Stimulated activated CD4-positive, alpha-beta T cell treated with anti-CD3 and anti-CD28 coated beads, Interleukin-15, amount 100 ng/mL, for 24 hours (primary cell): ENCODE results near the gene BCL10.

Source experiments
- DNase-seq: peaks from one replicate; pipeline ENCODE4 v3.0.0-alpha.2; 2020

The BCL10 gene

GRCh38 chr1:85276215-85276977 lies at the start of gene BCL10:
Gene BCL10, minus strand, starts transcription at chr1:85276632. Its CDS starts 280 bp downstream, at chr1:85276352.
- peak; percentile 98 for DNase-seq

- DNase-seq, result no peak
Measured at GRCh38 chr1:85325920-85326319, 49.5 kb upstream of the BCL10 start.

DNA sequence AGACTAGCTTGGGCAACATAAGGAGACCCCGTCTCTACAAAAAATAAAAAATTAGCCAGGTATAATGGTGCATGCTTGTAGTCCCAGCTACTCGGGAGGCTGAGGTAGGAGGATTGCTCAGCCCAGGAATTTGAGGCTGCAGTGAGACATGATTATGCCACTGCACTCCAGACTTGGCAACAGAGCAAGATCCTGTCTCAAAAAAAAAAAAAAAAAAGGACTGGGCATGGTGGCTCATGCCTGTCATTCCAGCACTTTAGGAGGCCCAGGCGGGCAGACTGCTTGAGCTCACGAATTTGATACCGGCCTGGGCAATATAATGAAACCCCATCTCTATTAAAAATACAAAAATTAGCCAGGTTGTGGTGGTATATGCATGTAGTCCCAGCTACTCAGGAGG lies 47.3 kb upstream of the BCL10 start:
- no peak for DNase-seq

GRCh38 chr1:85322655-85323054 lies 46.2 kb upstream of the BCL10 start:
- DNase-seq, result no peak

DNA sequence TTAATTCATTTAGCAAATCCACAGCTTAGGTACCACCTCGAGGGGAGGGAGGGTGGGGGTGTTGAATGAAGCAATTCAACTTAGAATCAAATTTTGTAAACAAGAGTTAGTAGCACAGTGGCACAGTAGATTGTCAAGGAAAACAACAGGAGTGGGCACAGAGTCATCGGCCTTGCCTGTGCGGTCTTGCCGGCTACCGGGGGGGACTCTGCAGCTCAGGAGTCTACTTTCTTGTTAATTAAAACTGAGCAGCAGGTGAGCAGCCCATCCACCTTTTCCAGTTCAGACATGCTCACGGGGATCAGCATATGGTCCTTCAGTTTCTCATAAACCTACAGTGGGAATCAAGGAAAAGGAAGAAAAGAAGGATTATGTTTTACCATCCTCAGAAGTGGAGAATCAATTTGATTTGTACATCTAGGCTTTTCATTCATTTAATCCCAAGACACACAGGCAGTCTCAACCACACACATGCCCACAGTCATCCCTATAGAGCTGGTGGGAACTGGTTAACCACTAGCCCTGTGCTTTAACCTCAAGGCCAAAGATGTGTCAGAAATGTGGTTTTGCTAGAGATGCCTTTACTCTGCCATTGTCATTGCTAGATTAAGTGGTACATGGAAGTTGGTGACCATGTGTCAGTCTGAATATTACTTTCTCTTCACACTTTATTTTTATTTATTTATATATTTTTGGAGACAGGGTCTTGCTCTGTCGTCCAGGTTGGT lies 45.0 kb upstream of the BCL10 start:
- peak; percentile 51 for DNase-seq

GRCh38 chr1:85320371-85321131 lies 44.1 kb upstream of the BCL10 start:
- no peak for DNase-seq

- no peak for DNase-seq
Measured at GRCh38 chr1:85319931-85320330, 43.5 kb upstream of the BCL10 start.

DNA sequence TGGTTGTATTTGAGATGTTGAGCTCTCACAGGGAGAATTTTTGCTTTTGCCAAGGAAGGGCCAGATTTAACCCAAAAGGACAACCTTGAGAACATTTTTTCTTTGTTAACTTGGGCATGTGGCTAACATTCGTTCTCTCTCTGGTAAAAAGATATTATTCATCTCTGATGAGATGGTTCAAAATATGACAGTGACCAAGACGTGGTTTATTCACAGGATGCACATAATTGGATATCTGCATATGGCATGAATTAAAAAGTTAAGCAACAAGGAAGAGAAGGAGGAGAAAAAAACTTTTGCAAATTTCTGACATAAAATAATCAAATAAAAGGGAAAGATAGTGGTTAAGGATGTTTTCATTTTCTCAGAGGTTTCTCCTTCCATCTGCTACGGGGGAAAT lies 43.1 kb upstream of the BCL10 start:
- no peak for DNase-seq

- no peak for DNase-seq
Measured at GRCh38 chr1:85318217-85318616, 41.8 kb upstream of the BCL10 start.

GRCh38 chr1:85317560-85317959 lies 41.1 kb upstream of the BCL10 start:
- no peak for DNase-seq

- DNase-seq, result no peak
Measured at GRCh38 chr1:85316321-85316720, 39.9 kb upstream of the BCL10 start.

DNA sequence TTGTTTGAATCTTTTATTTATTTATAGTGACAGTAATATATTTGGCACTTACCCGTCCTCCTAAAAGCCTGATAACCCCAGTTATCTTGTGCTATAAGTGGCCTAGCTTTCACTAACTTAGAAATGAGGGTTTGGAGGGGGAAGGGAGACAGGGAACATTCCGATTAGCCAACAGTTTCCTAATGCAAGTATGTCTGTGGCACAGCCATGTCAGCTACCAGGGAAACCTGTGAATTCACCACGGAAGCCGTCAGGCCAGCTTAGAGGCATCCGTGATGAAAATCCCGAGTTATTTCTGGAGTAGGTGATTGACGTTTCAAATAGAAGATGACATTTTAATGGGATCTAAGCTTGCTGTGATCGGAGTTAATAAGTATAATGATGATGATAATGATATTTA lies 39.4 kb upstream of the BCL10 start:
- no peak for DNase-seq

GRCh38 chr1:85314726-85315125 lies 38.3 kb upstream of the BCL10 start:
- DNase-seq, result no peak

- no peak for DNase-seq
Measured at GRCh38 chr1:85313888-85314696, 37.7 kb upstream of the BCL10 start.

GRCh38 chr1:85311818-85312217 lies 35.4 kb upstream of the BCL10 start:
- no peak for DNase-seq

DNA sequence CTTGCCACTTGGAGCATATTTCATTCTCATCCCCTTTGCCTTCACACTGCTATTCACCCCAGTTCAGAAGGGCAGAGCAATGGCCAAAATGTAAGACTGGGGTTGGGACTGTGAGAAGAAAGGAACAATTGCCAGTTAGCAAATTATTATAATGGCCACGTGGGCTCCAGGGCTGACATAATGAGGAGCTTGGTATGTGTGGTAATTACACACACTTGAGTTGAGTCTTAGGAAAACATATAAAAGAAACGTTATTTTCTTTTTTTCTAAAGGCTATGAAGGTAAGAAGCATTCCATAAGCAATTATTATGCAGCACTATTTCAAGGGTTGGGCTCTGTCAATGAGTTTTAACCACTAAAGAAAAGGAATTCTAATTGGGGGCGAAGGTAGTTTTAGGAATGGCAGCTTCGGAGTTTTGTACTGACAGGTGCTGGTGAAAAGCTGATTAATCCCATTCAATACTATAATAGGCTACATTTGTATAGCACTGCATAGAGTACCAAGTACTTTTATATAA lies 32.5 kb upstream of the BCL10 start:
- DNase-seq, result no peak

GRCh38 chr1:85307987-85308832 lies 31.8 kb upstream of the BCL10 start:
- peak; percentile 75 for DNase-seq

- no peak for DNase-seq
Measured at GRCh38 chr1:85306236-85306635, 29.8 kb upstream of the BCL10 start.

- DNase-seq, result no peak
Measured at GRCh38 chr1:85303440-85304162, 27.2 kb upstream of the BCL10 start.

GRCh38 chr1:85300140-85300539 lies 23.7 kb upstream of the BCL10 start:
- no peak for DNase-seq
